Smooth muscle cell (in vitro differentiated cells): Measurements from ENCODE around the gene CCNY. TPM values are rescaled to one million over a fixed set of nuclear protein-coding genes. Genes with fewer than 3 reads are reported as not detected.

Source experiments
- DNase-seq: peaks from one replicate; lab custom pipeline; 2025; ENCODE audit not compliant: unreplicated experiment; lab: John Stamatoyannopoulos, UW
- H2AFZ ChIP-seq: fragments of 200-600 bp; sonication (generic); 2 replicates; pipeline ENCODE4 v1.6.0; 2016; ENCODE audit warnings: antibody characterized with exemption, low read depth, mild to moderate bottlenecking
- H3F3A ChIP-seq: fragments of 200-600 bp; sonication (generic); 2 replicates; pipeline ENCODE4 v1.6.0; 2017; ENCODE audit warnings: antibody characterized with exemption, low read depth
- H3K27ac ChIP-seq: fragments of 200-600 bp; sonication (generic); 2 replicates; pipeline ENCODE4 v1.5.1; 2016; ENCODE audit warnings: low read depth, mild to moderate bottlenecking
- H3K27me3 ChIP-seq: fragments of 200-600 bp; sonication (generic); 2 replicates; pipeline ENCODE4 v1.6.1; 2016; ENCODE audit warnings: low read depth, mild to moderate bottlenecking
- H3K36me3 ChIP-seq: fragments of 200-600 bp; sonication (generic); 2 replicates; pipeline ENCODE4 v1.5.1; 2016; ENCODE audit warnings: low read depth
- H3K4me1 ChIP-seq: fragments of 200-600 bp; sonication (generic); 2 replicates; pipeline ENCODE4 v1.5.1; 2016; ENCODE audit warnings: low read depth
- H3K4me2 ChIP-seq: fragments of 200-600 bp; sonication (generic); 2 replicates; pipeline ENCODE4 v1.6.0; 2016; ENCODE audit warnings: mild to moderate bottlenecking
- H3K4me3 ChIP-seq: fragments of 200-600 bp; sonication (generic); 2 replicates; pipeline ENCODE4 v1.5.1; 2016; ENCODE audit warnings: mild to moderate bottlenecking
- H3K79me2 ChIP-seq: fragments of 200-600 bp; sonication (generic); 2 replicates; pipeline ENCODE4 v1.6.0; 2016; ENCODE audit warnings: low read depth, mild to moderate bottlenecking
- H3K9ac ChIP-seq: fragments of 200-600 bp; sonication (generic); 2 replicates; pipeline ENCODE4 v1.6.0; 2016; ENCODE audit warnings: low read depth
- H3K9me3 ChIP-seq: fragments of 200-600 bp; sonication (generic); replicated peaks from 2 replicates; pipeline ENCODE4 v1.5.1; 2016; ENCODE audit warnings: low read depth
- H4K20me1 ChIP-seq: fragments of 200-600 bp; sonication (generic); 2 replicates; pipeline ENCODE4 v1.6.0; 2016; ENCODE audit warnings: low read depth
- whole genome bisulfite sequencing: methylation state at CpG from one replicate; pipeline ENCODE4 v1.1.7; 2016; ENCODE audit warnings: low lambda C conversion rate; 5-methylcytosine and 5-hydroxymethylcytosine counted together
- polyA plus RNA-seq: library from polyadenylated mRNA; unstranded; fragments of >200 nt; fragmentation: Nextera tagmentation; extraction: Ambion mirVana; gene quantifications from 2 replicates; pipeline ENCODE4 v1.2.1, GENCODE V29; 2016
- total RNA-seq: library from RNA; depleted of rRNA; stranded (reverse); fragments of >200 nt; gene quantifications from 2 replicates; pipeline ENCODE4 v1.2.3, GENCODE V29; 2014
- TF ChIP-seq, protein P1 (sequence below): fragments of 200-600 bp; sonication (generic); IDR thresholded peaks from 2 replicates; pipeline ENCODE4 v1.5.1; 2017; ENCODE audit warnings: borderline replicate concordance, mild to moderate bottlenecking, antibody characterized with exemption; ENCODE audit not compliant: insufficient read depth, poor library complexity, severe bottlenecking

CCNY gene
- total and polyA plus RNA-seq, 2 experiments from 2014 or later = 46.9 to 57.5 TPM

DNA sequence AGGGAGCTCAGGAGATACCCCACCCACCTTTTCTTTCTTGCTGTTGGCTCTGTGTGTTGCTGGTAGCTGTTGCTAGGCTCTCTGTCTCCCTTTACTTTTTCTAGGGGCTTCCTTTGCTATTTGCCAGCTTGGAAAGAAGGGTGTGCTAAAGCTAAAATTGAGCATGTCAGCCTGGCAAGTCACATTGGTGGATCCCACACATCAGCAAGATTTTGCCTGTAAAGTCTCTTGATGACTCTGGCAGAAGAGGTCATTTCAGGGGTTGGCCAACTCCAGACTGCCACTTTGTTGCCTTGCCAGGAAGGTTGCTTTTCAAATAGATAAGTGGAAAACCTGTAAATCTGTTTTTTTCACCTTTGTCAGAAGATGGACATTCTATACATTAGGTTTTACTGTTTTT is 9.9 kb downstream of the CCNY start:
- H3K36me3 ChIP-seq = no peaks in the 10 kb centered on the region
- H3K27me3 ChIP-seq = no peaks in the 10 kb centered on the region
- H3K4me2 ChIP-seq = no peak overlapping the region
- H3K9ac ChIP-seq = no peak overlapping the region
- peak overlapping the region; percentile 34 for H3K27ac ChIP-seq
- H2AFZ ChIP-seq = no peak overlapping the region
- H3K4me1 ChIP-seq = peaks cover 15% of the 10 kb centered on the region
- peaks cover 88% of the 10 kb centered on the region for H3K79me2 ChIP-seq
- H4K20me1 ChIP-seq = peaks cover 100% of the 10 kb centered on the region
- no peak for DNase-seq
- H3K9me3 ChIP-seq = no peaks in the 10 kb centered on the region
- no peak overlapping the region for H3K4me3 ChIP-seq
- H3F3A ChIP-seq = peaks cover 9% of the 10 kb centered on the region
- TF ChIP-seq, protein P1, sequence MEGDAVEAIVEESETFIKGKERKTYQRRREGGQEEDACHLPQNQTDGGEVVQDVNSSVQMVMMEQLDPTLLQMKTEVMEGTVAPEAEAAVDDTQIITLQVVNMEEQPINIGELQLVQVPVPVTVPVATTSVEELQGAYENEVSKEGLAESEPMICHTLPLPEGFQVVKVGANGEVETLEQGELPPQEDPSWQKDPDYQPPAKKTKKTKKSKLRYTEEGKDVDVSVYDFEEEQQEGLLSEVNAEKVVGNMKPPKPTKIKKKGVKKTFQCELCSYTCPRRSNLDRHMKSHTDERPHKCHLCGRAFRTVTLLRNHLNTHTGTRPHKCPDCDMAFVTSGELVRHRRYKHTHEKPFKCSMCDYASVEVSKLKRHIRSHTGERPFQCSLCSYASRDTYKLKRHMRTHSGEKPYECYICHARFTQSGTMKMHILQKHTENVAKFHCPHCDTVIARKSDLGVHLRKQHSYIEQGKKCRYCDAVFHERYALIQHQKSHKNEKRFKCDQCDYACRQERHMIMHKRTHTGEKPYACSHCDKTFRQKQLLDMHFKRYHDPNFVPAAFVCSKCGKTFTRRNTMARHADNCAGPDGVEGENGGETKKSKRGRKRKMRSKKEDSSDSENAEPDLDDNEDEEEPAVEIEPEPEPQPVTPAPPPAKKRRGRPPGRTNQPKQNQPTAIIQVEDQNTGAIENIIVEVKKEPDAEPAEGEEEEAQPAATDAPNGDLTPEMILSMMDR = no peak

DNA sequence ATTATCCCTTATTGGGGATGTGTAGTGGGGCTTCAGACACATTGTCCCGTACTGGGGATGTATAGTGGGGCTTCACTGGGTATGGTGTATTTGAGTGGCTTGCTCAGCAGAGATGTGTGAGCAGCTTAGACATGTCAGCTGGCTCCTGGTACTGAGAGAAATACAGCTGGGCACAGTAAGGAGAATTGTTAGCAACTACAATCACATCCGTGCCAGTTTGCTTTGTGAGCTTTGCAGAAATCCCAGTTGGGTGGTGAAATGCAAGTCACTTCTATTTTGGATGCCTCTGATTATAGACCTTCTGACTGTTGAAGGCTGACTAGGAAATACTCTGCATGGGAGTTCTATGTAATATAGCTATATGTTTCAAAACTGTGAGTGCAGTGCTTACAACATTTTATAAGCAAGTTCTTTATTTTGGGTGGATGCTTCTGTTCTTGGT is 10.8 kb downstream of the CCNY start:
- H3K4me2 ChIP-seq = peak overlapping the region; percentile 72
- no peaks in the 10 kb centered on the region for H3K27me3 ChIP-seq
- no peak for DNase-seq
- peaks cover 100% of the 10 kb centered on the region for H4K20me1 ChIP-seq
- H3F3A ChIP-seq = peaks cover 9% of the 10 kb centered on the region
- no peak overlapping the region for H3K4me3 ChIP-seq
- no peak overlapping the region for H3K9ac ChIP-seq
- H3K36me3 ChIP-seq = no peaks in the 10 kb centered on the region
- peak overlapping the region; percentile 34 for H3K27ac ChIP-seq
- H2AFZ ChIP-seq = no peak overlapping the region
- peaks cover 15% of the 10 kb centered on the region for H3K4me1 ChIP-seq
- peaks cover 88% of the 10 kb centered on the region for H3K79me2 ChIP-seq
- TF ChIP-seq, protein P1 = no peak
- 53% methylated on average over 2 of the region's 2 CpGs for WGBS
- no peaks in the 10 kb centered on the region for H3K9me3 ChIP-seq

DNA sequence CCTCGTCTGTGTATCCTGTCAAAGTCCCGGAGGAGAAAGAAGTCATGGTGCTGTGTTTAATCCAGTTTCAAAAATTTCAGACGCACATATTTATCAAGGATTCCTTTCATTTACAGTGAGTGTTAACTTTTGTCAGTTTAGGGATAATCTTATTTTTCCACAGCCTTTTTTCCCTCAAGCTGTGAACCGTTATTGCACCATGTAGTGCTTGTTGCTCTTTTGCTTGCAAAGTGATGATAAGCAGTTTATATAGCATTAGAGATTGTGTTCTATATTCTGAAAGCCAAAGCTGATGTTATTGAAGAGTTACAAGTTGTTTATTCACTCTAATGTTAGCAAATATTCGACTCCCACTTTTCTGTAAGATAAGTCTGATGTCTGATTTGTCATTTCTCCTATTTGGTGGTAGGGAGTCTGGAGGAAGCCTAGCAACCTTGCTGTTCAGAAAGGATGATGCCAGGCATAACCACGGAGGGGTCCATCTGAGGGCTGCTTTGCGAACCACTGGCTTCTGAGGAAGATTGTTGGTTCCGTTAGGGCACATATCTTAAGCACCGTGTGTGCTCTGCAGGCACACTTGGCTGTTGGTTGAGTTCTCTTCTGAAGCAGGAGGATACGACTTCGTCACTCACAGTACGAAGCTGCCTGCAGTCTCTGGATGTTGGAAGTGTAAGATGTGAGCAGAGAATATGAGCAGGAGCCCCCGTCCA is 11.7 kb downstream of the CCNY start:
- H2AFZ ChIP-seq = no peak overlapping the region
- H3K27me3 ChIP-seq = no peaks in the 10 kb centered on the region
- H3K79me2 ChIP-seq = peaks cover 89% of the 10 kb centered on the region
- peak overlapping the region; percentile 72 for H3K4me2 ChIP-seq
- H3F3A ChIP-seq = peaks cover 9% of the 10 kb centered on the region
- peaks cover 15% of the 10 kb centered on the region for H3K4me1 ChIP-seq
- H3K9ac ChIP-seq = no peak overlapping the region
- H3K36me3 ChIP-seq = no peaks in the 10 kb centered on the region
- TF ChIP-seq, protein P1 = no peak
- H3K4me3 ChIP-seq = no peak overlapping the region
- DNase-seq = no peak
- WGBS = 48% methylated on average over 13 of the region's 13 CpGs
- H3K27ac ChIP-seq = peak overlapping the region; percentile 34
- peaks cover 100% of the 10 kb centered on the region for H4K20me1 ChIP-seq
- H3K9me3 ChIP-seq = no peaks in the 10 kb centered on the region
